Fibroblast of mammary gland (primary cell): ENCODE measurements around the gene MAX.

Source experiments
- DNase-seq: peaks from one replicate; pipeline ENCODE4 v3.0.0-alpha.2; 2010; ENCODE audit warnings: low read depth
- H3K4me3 ChIP-seq: 2 replicates; pipeline ENCODE4 v1.5.1; 2011; ENCODE audit warnings: low read depth, mild to moderate bottlenecking, low read length, moderate library complexity; ENCODE audit not compliant: control insufficient read depth
- CTCF ChIP-seq: conservative IDR thresholded peaks from 2 replicates; pipeline ENCODE4 v1.5.1; 2011; ENCODE audit warnings: low read depth, low read length, inconsistent platforms; ENCODE audit not compliant: control insufficient read depth, insufficient read depth

The MAX gene

DNA sequence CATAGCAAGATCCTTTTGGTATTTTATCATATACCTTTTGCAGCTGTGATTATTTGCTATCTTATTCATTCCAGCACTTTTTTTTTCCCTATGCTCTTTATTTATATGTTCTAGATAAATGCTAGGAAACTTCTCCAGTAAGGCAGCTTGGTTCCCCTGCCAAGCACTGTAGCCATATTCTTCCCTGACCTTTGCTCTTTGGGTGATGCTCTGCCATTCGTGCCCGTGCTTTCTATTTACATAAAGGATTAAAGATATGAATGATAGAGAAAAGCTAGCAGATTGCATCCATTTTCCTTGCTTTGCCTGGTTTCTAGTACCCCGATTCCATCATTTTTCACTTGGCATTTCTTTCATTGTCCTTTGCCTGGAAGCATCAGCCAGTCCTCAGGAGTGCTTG is 73.4 kb downstream of the MAX start:
- DNase-seq: no peak
- TF ChIP-seq CTCF: no peak

GRCh38 chr14:65027127-65027799 is 75.1 kb downstream of the MAX start:
- TF ChIP-seq CTCF: no peak
- no peak overlapping the region for H3K4me3 ChIP-seq
- no peak for DNase-seq

More for the DNA sequence above, 73.4 kb downstream of the MAX start:
- H3K4me3 ChIP-seq: no peak overlapping the region

DNA sequence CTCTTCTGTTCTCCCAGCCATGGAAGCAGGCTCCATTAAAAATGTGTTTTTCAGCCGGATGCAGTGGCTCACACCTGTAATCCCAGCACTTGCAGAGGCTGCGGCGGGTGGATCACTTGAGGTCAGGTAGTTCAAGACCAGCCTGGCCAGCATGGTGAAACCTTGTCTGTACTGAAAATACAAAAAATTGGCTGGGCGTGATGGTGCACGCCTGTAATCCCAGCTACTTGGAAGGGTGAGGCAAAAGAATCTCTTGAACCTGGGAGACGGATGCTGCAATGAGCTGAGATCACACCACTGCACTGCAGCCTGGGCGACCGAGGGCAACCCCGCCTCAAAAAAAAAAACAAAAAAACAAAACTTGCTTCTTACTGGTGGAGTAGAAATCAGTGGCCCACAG is 75.8 kb downstream of the MAX start:
- DNase-seq: no peak
- H3K4me3 ChIP-seq: no peak overlapping the region
- TF ChIP-seq CTCF: no peak

- H3K4me3 ChIP-seq: no peak overlapping the region
- TF ChIP-seq CTCF: no peak
- no peak for DNase-seq
Observed at GRCh38 chr14:65025818-65026217, 76.5 kb downstream of the MAX start.
